Fibroblast of skin of scalp (primary cell): ENCODE data around the gene ST14.
"Not testable (repeated sequence)": the region's sequence is repeated elsewhere in the genome, so short reads cannot be mapped to it uniquely, and the experiment has no call there.

ENCODE experiments used
- DNase-seq: peaks from one replicate; pipeline ENCODE4 v3.0.0-alpha.2; 2013

ST14 gene

GRCh38 chr11:130237282-130238006, 77.9 kb downstream of the ST14 start:
- no peak for DNase-seq

- DNase-seq: no peak
Observed at GRCh38 chr11:130241713-130242112, 82.1 kb downstream of the ST14 start.

- DNase-seq: no peak
Observed at GRCh38 chr11:130243816-130244215, 84.2 kb downstream of the ST14 start.

GRCh38 chr11:130244848-130245247, 85.3 kb downstream of the ST14 start:
- DNase-seq: no peak

- DNase-seq: not testable (repeated sequence)
Observed at GRCh38 chr11:130245375-130245774, 85.8 kb downstream of the ST14 start.

GRCh38 chr11:130246270-130246669, 86.7 kb downstream of the ST14 start:
- DNase-seq: no peak

- DNase-seq: peak; percentile 24
Observed at GRCh38 chr11:130246738-130247137, 87.2 kb downstream of the ST14 start.

GRCh38 chr11:130247319-130247718, 87.7 kb downstream of the ST14 start:
- DNase-seq: no peak

- no peak for DNase-seq
Observed at GRCh38 chr11:130249371-130249770, 89.8 kb downstream of the ST14 start.

GRCh38 chr11:130249929-130250328, 90.3 kb downstream of the ST14 start:
- not testable (repeated sequence) for DNase-seq

- DNase-seq: not testable (repeated sequence)
Observed at GRCh38 chr11:130251763-130252162, 92.2 kb downstream of the ST14 start.
